ENCODE measurements around the gene HDAC4. TPM values are rescaled to one million over a fixed set of nuclear protein-coding genes. Genes with fewer than 3 reads are reported as not detected.

The HDAC4 gene
- total RNA-seq, 1 experiment from 2014 or later = 32.0 TPM

- no peak overlapping the region for H4K8ac ChIP-seq (replicated peaks; ENCODE audit: insufficient read length, low read depth, low read length)
- H3K79me1 ChIP-seq (ENCODE audit: insufficient read depth, low read depth, low read length, poor library complexity, severe bottlenecking) = peaks cover 8% of the 10 kb centered on the region
- no peak overlapping the region for H2BK5ac ChIP-seq (ENCODE audit: insufficient read length, low read length)
- H3K23ac ChIP-seq (ENCODE audit: insufficient read length, low read depth, low read length) = no peak overlapping the region
- no peaks in the 10 kb centered on the region for H3K27me3 ChIP-seq (ENCODE audit: insufficient read depth, low read length)
- H3T11ph ChIP-seq (ENCODE audit: low read length) = no peak overlapping the region
- no peak overlapping the region for H4K91ac ChIP-seq (ENCODE audit: insufficient read length, low read depth, low read length)
- H2AFZ ChIP-seq (ENCODE audit: low read length) = no peak overlapping the region
- no peaks in the 10 kb centered on the region for H3K27me3 Mint-ChIP-seq (ENCODE audit: low read depth)
- H3K36me3 Mint-ChIP-seq (ENCODE audit: insufficient read depth in 1 of 3, low read depth in 3 of 3) = peaks cover 3 to 11% (median 3%) of the 10 kb centered on the region in 3 experiments; a peak in 6 of 7 replicates
- H3K27ac Mint-ChIP-seq = peak overlapping the region in 1 of 3 experiments; percentile 24; a peak in 2 of 7 replicates
- no peak overlapping the region for H2AK5ac ChIP-seq (ENCODE audit: insufficient read length, low read length)
- H3K4me1 Mint-ChIP-seq = peaks cover 23 to 38% of the 10 kb centered on the region in 2 experiments
- no peak overlapping the region for H2BK120ac ChIP-seq (ENCODE audit: low read depth, low read length, poor library complexity, severe bottlenecking)
- H2BK12ac ChIP-seq (ENCODE audit: insufficient read length, low read depth, low read length) = no peak overlapping the region
- TF ChIP-seq, protein P1, sequence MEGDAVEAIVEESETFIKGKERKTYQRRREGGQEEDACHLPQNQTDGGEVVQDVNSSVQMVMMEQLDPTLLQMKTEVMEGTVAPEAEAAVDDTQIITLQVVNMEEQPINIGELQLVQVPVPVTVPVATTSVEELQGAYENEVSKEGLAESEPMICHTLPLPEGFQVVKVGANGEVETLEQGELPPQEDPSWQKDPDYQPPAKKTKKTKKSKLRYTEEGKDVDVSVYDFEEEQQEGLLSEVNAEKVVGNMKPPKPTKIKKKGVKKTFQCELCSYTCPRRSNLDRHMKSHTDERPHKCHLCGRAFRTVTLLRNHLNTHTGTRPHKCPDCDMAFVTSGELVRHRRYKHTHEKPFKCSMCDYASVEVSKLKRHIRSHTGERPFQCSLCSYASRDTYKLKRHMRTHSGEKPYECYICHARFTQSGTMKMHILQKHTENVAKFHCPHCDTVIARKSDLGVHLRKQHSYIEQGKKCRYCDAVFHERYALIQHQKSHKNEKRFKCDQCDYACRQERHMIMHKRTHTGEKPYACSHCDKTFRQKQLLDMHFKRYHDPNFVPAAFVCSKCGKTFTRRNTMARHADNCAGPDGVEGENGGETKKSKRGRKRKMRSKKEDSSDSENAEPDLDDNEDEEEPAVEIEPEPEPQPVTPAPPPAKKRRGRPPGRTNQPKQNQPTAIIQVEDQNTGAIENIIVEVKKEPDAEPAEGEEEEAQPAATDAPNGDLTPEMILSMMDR (conservative IDR thresholded peaks at IDR 0.05) = no peak
- H3K9me3 Mint-ChIP-seq = no peaks in the 10 kb centered on the region
- H3K4me2 ChIP-seq (ENCODE audit: insufficient read depth, insufficient read length, low read length) = no peak overlapping the region
- H3K9me3 ChIP-seq (ENCODE audit: control insufficient read depth, low read depth, low read length) = no peaks in the 10 kb centered on the region
- H3K9ac ChIP-seq (ENCODE audit: extremely low read depth, insufficient read length, low read length) = no peak overlapping the region
- H3K23me2 ChIP-seq (ENCODE audit: insufficient read length, low read depth, low read length, poor library complexity, severe bottlenecking) = no peaks in the 10 kb centered on the region
- H3K4ac ChIP-seq (ENCODE audit: low read depth, low read length) = no peak overlapping the region
- no peak overlapping the region for H2BK15ac ChIP-seq (ENCODE audit: low read depth, low read length)
- WGBS (ENCODE audit: extremely low coverage, insufficient read length, low lambda C conversion rate) = no CpG with 5 or more reads among the region's 10 CpGs
- H2BK20ac ChIP-seq (ENCODE audit: low read depth, low read length, poor library complexity, severe bottlenecking) = no peak overlapping the region
- H3K18ac ChIP-seq (ENCODE audit: insufficient read length, low read depth, low read length) = no peak overlapping the region
- H3K14ac ChIP-seq (ENCODE audit: insufficient read depth, low read length) = no peak overlapping the region
- no peaks in the 10 kb centered on the region; the same call in 1 of the 2 replicates for H3K4me1 ChIP-seq (ENCODE audit: insufficient read depth, low read length)
- no peak for DNase-seq
- H4K20me1 ChIP-seq (ENCODE audit: control insufficient read depth, insufficient read depth, insufficient read length) = no peaks in the 10 kb centered on the region
- no peak overlapping the region for H3K27ac ChIP-seq (ENCODE audit: insufficient read length, low read depth, low read length)
- H3K4me3 Mint-ChIP-seq = no peak overlapping the region
- H4K5ac ChIP-seq (ENCODE audit: insufficient read length, low read depth, low read length) = no peak overlapping the region
- H3K79me2 ChIP-seq (ENCODE audit: insufficient read depth, low read length) = no peaks in the 10 kb centered on the region
- H3K56ac ChIP-seq (ENCODE audit: insufficient read length, low read depth, low read length) = no peak overlapping the region
These were observed 198.0 kb downstream of the HDAC4 start for GRCh38 chr2:239202836-239203235.
